ENCODE results near the gene TCERG1L. TPM values are rescaled to one million over a fixed set of nuclear protein-coding genes. Genes with fewer than 3 reads are reported as not detected.

Gene TCERG1L
- total RNA-seq, 1 donor from 2014 or later, result 2.7 TPM

GRCh38 chr10:131219955-131220489 is 91.5 kb downstream of the TCERG1L start:
- H3K9me3 Mint-ChIP-seq, result peaks cover 3% of the 10 kb centered on the region
- H3K4me1 Mint-ChIP-seq (ENCODE audit: unreplicated experiment), result peaks cover 4% of the 10 kb centered on the region
- H3K4me3 Mint-ChIP-seq, result no peak overlapping the region
- no peaks in the 10 kb centered on the region for H3K36me3 Mint-ChIP-seq
- TF ChIP-seq, protein P1, sequence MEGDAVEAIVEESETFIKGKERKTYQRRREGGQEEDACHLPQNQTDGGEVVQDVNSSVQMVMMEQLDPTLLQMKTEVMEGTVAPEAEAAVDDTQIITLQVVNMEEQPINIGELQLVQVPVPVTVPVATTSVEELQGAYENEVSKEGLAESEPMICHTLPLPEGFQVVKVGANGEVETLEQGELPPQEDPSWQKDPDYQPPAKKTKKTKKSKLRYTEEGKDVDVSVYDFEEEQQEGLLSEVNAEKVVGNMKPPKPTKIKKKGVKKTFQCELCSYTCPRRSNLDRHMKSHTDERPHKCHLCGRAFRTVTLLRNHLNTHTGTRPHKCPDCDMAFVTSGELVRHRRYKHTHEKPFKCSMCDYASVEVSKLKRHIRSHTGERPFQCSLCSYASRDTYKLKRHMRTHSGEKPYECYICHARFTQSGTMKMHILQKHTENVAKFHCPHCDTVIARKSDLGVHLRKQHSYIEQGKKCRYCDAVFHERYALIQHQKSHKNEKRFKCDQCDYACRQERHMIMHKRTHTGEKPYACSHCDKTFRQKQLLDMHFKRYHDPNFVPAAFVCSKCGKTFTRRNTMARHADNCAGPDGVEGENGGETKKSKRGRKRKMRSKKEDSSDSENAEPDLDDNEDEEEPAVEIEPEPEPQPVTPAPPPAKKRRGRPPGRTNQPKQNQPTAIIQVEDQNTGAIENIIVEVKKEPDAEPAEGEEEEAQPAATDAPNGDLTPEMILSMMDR (conservative IDR thresholded peaks at IDR 0.05), result no peak
- DNase-seq (ENCODE audit: extremely low spot score, unreplicated experiment), result no peak
- no peak overlapping the region for H3K27ac Mint-ChIP-seq
- H3K27me3 Mint-ChIP-seq, result peaks cover 4% of the 10 kb centered on the region

DNA sequence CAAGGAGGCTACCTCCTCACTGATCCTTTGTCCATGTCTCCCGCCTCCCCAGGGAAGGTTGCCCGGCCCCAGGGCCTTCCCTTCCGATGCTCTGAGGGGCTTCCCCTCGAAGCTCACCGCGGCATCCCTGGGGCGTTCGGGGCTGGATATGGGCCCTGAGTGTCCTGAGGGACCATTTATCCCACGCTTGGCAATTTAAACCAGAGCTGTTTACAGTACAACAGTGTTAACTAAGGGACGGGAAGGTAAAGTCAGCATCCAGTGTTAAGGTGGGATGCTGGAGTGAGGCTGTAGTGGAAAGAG is 92.0 kb downstream of the TCERG1L start:
- Mint-ChIP-seq H3K4me3 (no peak overlapping the region), H3K27me3 (peaks cover 4% of the 10 kb centered on the region), H3K4me1 (ENCODE audit: unreplicated experiment) (peaks cover 4% of the 10 kb centered on the region), H3K36me3 (no peaks in the 10 kb centered on the region), H3K27ac (no peak overlapping the region), H3K9me3 (peaks cover 3% of the 10 kb centered on the region)
- DNase-seq (ENCODE audit: extremely low spot score, unreplicated experiment), result no peak
- TF ChIP-seq, protein P1 (conservative IDR thresholded peaks at IDR 0.05), result no peak

DNA sequence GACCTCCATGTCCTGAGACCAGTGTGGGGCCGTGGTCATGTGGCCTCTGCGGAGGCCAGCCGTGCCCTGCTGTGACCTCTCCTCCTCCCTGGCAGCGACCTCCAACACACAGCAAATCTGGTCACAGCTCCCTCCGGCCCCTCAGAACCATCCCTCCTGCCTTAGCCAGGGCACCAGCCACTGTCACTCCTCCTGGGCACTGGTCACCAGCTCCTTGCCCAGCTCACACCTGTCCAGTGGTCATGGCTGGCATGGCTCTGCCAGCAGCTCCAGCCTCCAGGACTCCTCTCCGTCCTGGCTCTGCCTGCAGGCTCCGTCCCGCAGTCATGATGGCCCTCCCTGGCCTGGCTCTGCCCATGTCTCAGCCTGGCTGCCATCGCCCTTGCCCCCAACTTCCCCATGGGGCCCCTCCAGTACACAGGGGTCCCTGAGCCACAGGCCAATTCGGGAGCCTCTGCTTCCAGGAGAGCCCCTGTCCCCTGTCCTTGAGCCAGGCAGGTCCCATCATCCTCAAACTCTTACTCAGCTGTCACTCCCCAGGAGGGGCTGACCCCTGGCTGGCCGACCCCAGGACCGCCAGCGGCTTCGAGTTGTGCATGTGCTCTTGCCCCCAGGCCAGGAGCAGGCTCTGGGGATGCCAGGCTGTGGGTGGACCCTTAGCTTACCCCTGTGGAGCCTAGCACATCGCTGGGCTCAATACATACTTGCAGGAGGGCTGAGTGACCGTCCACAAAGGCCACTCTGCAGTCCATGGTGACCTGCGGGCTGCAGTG is 92.5 kb downstream of the TCERG1L start:
- no peak for DNase-seq (ENCODE audit: extremely low spot score, unreplicated experiment)
- Mint-ChIP-seq H3K27me3 (peaks cover 4% of the 10 kb centered on the region), H3K4me3 (no peak overlapping the region), H3K27ac (no peak overlapping the region), H3K4me1 (ENCODE audit: unreplicated experiment) (peaks cover 4% of the 10 kb centered on the region), H3K9me3 (peaks cover 3% of the 10 kb centered on the region), H3K36me3 (no peaks in the 10 kb centered on the region)
- TF ChIP-seq, protein P1 (conservative IDR thresholded peaks at IDR 0.05), result no peak

DNA sequence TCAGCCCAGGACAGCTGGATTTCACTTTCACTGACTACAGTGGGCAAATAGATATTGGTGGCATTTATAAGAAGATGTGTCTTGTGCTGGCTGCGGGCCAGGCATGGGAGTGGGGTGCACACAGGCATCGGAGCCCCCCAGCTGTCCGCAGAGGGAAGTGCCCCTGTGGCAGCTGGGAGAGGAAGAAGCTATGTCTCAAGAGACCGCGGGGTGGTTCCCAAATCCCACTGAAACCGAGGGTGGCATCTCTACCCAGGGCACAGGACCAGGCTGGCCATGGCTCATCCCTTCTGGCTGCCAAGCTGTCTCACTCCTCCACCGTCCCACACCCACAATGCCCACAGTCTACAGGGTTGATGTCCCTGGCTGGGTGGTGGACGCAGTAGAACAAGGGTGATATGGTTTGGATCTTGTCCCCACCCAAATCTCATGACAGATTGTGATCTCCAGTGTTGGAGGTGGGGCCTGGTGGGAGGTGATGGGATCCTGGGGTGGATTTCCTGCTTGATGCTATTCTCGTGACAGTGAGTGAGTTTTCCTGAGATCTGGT is 94.8 kb downstream of the TCERG1L start:
- H3K27ac Mint-ChIP-seq, result no peak overlapping the region
- H3K4me3 Mint-ChIP-seq, result no peak overlapping the region
- H3K36me3 Mint-ChIP-seq, result no peaks in the 10 kb centered on the region

GRCh38 chr10:131215776-131216175 is 95.7 kb downstream of the TCERG1L start:
- peaks cover 4% of the 10 kb centered on the region for H3K27me3 Mint-ChIP-seq
- no peaks in the 10 kb centered on the region for H3K9me3 Mint-ChIP-seq
- no peaks in the 10 kb centered on the region for H3K4me1 Mint-ChIP-seq (ENCODE audit: unreplicated experiment)
- no peak overlapping the region for H3K27ac Mint-ChIP-seq
- no peak overlapping the region for H3K4me3 Mint-ChIP-seq
- peak; percentile 48 for DNase-seq (ENCODE audit: extremely low spot score, unreplicated experiment)
- H3K36me3 Mint-ChIP-seq, result no peaks in the 10 kb centered on the region
- TF ChIP-seq, protein P1 (conservative IDR thresholded peaks at IDR 0.05), result no peak

More for the DNA sequence above, 94.8 kb downstream of the TCERG1L start:
- DNase-seq (ENCODE audit: extremely low spot score, unreplicated experiment), result no peak
- H3K27me3 Mint-ChIP-seq, result peaks cover 4% of the 10 kb centered on the region
- no peaks in the 10 kb centered on the region for H3K9me3 Mint-ChIP-seq
- TF ChIP-seq, protein P1 (conservative IDR thresholded peaks at IDR 0.05), result no peak
- H3K4me1 Mint-ChIP-seq (ENCODE audit: unreplicated experiment), result peaks cover under 1% of the 10 kb centered on the region

Measured in type B pancreatic cell (in vitro differentiated cells).